ENCODE measurements around the gene SKOR1. TPM values are rescaled to one million over a fixed set of nuclear protein-coding genes. Genes with fewer than 3 reads are reported as not detected.

Gene SKOR1
- total RNA-seq, 4 donors from 2014 or later: 0.27 to 0.79 TPM; not detected in 2

GRCh38 chr15:67807836-67808235 lies 17.5 kb upstream of the SKOR1 start:
- Histone ChIP-seq H3K36me3 (no peaks in the 10 kb centered on the region), H3K9me3 (no peaks in the 10 kb centered on the region), H3K4me3 (no peak overlapping the region), H3K27me3 (no peaks in the 10 kb centered on the region), H3K27ac (no peak overlapping the region), H3K4me1 (no peaks in the 10 kb centered on the region)
- 97% methylated on average over 7 of the region's 7 CpGs; no CpG with 5 or more reads in 1 of the 2 donors for WGBS, 2 donors (ENCODE audit: low coverage in 1 of 2)
- no peak for DNase-seq
- TF ChIP-seq EP300 (IDR thresholded peaks at IDR 0.05; ENCODE audit: low read depth) (no peak), POLR2A (IDR thresholded peaks at IDR 0.05) (no peak), POLR2AphosphoS5 (IDR thresholded peaks at IDR 0.05) (no peak), CTCF (IDR thresholded peaks at IDR 0.05) (no peak)
- in situ Hi-C loops (cut with MboI; ENCODE audit: low pct_ligation_motif_present in 1 of 4, low pct_unique_long_range_greater_than_20kb in 1 of 4, low sequenced_read_pairs in 3 of 4) (loop anchor here in 1 of 4 donors (25.0 kb wide), 1 partner anchor 346 kb away; no protein-coding TSS in a partner anchor), intact Hi-C loops (cut with DNase I; ENCODE audit: low total_unique reads) (no loop called here)

DNA sequence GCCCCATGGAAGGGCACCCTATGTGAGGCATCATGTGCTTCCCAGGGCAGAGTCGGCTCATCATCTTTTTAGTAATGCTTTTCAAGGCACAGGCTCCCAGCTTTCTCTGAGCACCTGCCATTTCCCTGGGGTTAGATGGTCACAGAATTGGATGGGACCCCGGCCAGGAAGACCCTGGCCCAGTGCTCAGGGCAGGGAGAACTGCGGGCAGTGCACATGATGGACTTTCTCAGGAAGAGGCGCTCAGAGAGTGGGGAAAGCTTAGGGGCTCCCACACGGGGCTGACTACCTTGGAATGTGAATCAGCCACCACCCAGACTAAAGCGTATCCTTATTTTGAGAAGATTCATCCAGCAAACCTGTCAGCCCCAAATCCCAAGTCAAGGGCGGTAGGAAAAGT lies 16.5 kb upstream of the SKOR1 start:
- WGBS, 2 donors (ENCODE audit: low coverage in 1 of 2): 94 to 100% methylated on average over 4 to 7 of the region's 7 CpGs
- Histone ChIP-seq H3K4me1 (no peaks in the 10 kb centered on the region), H3K27ac (no peak overlapping the region), H3K36me3 (no peaks in the 10 kb centered on the region), H3K9me3 (no peaks in the 10 kb centered on the region), H3K4me3 (no peak overlapping the region), H3K27me3 (no peaks in the 10 kb centered on the region)
- in situ Hi-C loops (cut with MboI; ENCODE audit: low pct_ligation_motif_present in 1 of 4, low pct_unique_long_range_greater_than_20kb in 1 of 4, low sequenced_read_pairs in 3 of 4): loop anchor here in 1 of 4 donors (25.0 kb wide), 1 partner anchor 347 kb away; no protein-coding TSS in a partner anchor
- TF ChIP-seq POLR2AphosphoS5 (IDR thresholded peaks at IDR 0.05) (no peak), POLR2A (IDR thresholded peaks at IDR 0.05) (no peak), CTCF (IDR thresholded peaks at IDR 0.05) (no peak), EP300 (IDR thresholded peaks at IDR 0.05; ENCODE audit: low read depth) (no peak)
- no peak for DNase-seq
- intact Hi-C loops (cut with DNase I; ENCODE audit: low total_unique reads): no loop called here

DNA sequence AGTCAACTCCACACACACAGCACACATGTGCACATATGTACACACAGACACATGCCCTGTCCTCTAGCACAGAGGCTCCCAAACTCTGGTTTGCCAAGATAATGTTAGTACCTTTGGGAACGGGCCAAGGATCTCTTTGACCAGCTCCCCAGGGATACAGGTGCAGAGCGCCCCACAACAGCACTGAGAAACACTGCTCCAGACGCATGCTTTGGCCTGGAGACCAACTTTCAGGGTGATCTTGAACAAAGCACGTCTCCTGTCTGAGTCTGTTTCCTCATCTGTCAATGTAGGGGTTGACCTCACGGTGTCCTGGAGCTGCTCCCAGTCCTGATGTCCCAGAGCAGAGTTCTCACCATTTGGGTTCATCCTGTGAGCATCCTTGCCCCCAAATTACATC lies 15.9 kb upstream of the SKOR1 start:
- intact Hi-C loops (cut with DNase I; ENCODE audit: low total_unique reads): no loop called here
- H3K4me3 ChIP-seq: no peak overlapping the region
- no peaks in the 10 kb centered on the region for H3K9me3 ChIP-seq
- H3K36me3 ChIP-seq: no peaks in the 10 kb centered on the region
- no peak overlapping the region for H3K27ac ChIP-seq
- no peaks in the 10 kb centered on the region for H3K27me3 ChIP-seq
- TF ChIP-seq POLR2AphosphoS5 (IDR thresholded peaks at IDR 0.05) (no peak), POLR2A (IDR thresholded peaks at IDR 0.05) (no peak), CTCF (IDR thresholded peaks at IDR 0.05) (no peak), EP300 (IDR thresholded peaks at IDR 0.05; ENCODE audit: low read depth) (no peak)
- WGBS, 2 donors (ENCODE audit: low coverage in 1 of 2): 91% methylated on average over 5 of the region's 5 CpGs; no CpG with 5 or more reads in 1 of the 2 donors
- no peak for DNase-seq
- H3K4me1 ChIP-seq: no peaks in the 10 kb centered on the region
- in situ Hi-C loops (cut with MboI; ENCODE audit: low pct_ligation_motif_present in 1 of 4, low pct_unique_long_range_greater_than_20kb in 1 of 4, low sequenced_read_pairs in 3 of 4): loop anchor here in 1 of 4 donors (25.0 kb wide), 1 partner anchor 347 kb away; no protein-coding TSS in a partner anchor

GRCh38 chr15:67809866-67810265 lies 15.4 kb upstream of the SKOR1 start:
- no peaks in the 10 kb centered on the region for H3K27me3 ChIP-seq
- WGBS, 2 donors (ENCODE audit: low coverage in 1 of 2): 85% methylated on average over 6 of the region's 6 CpGs; no CpG with 5 or more reads in 1 of the 2 donors
- H3K4me3 ChIP-seq: no peak overlapping the region
- H3K36me3 ChIP-seq: no peaks in the 10 kb centered on the region
- in situ Hi-C loops (cut with MboI; ENCODE audit: low pct_ligation_motif_present in 1 of 4, low pct_unique_long_range_greater_than_20kb in 1 of 4, low sequenced_read_pairs in 3 of 4): loop anchor here in 1 of 4 donors (25.0 kb wide), 1 partner anchor 348 kb away; no protein-coding TSS in a partner anchor
- intact Hi-C loops (cut with DNase I; ENCODE audit: low total_unique reads): no loop called here
- no peaks in the 10 kb centered on the region for H3K4me1 ChIP-seq
- H3K27ac ChIP-seq: no peak overlapping the region
- no peaks in the 10 kb centered on the region for H3K9me3 ChIP-seq
- no peak for TF ChIP-seq POLR2A (IDR thresholded peaks at IDR 0.05)
- TF ChIP-seq EP300 (IDR thresholded peaks at IDR 0.05; ENCODE audit: low read depth): no peak
- TF ChIP-seq POLR2AphosphoS5 (IDR thresholded peaks at IDR 0.05): no peak
- TF ChIP-seq CTCF (IDR thresholded peaks at IDR 0.05): no peak
- no peak for DNase-seq

Measured in transverse colon (tissue), 4 donors.